ENCODE measurements around the gene SIAH3.

DNA sequence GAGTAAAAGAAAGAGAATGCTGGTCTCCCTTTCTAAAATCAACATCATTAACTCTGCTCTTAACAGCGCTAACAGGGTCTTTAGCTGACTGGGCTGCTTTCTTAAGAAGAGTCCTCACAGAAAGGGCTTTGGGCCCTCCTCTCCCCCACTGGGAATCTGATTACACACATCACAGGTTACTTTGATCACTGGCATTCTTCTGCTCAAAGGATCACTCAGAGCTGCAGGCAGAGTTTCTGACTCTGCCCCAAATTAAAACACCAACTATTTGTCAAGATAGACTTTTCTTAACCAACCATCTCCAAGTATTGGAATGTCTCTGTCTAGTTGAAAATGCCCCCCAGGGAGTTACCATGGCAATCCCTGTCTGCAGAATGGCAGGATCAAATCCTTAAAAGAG is 31.1 kb upstream of the SIAH3 start:
- TF ChIP-seq, protein P1, sequence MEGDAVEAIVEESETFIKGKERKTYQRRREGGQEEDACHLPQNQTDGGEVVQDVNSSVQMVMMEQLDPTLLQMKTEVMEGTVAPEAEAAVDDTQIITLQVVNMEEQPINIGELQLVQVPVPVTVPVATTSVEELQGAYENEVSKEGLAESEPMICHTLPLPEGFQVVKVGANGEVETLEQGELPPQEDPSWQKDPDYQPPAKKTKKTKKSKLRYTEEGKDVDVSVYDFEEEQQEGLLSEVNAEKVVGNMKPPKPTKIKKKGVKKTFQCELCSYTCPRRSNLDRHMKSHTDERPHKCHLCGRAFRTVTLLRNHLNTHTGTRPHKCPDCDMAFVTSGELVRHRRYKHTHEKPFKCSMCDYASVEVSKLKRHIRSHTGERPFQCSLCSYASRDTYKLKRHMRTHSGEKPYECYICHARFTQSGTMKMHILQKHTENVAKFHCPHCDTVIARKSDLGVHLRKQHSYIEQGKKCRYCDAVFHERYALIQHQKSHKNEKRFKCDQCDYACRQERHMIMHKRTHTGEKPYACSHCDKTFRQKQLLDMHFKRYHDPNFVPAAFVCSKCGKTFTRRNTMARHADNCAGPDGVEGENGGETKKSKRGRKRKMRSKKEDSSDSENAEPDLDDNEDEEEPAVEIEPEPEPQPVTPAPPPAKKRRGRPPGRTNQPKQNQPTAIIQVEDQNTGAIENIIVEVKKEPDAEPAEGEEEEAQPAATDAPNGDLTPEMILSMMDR (conservative IDR thresholded peaks at IDR 0.05; ENCODE audit: low read length): no peak
- no peak for TF ChIP-seq EZH2phosphoT487 (IDR thresholded peaks at IDR 0.05; ENCODE audit: borderline replicate concordance, low read depth, low read length)
